HFFc6 (cell line): ENCODE results near the gene REN. TPM values are rescaled to one million over a fixed set of nuclear protein-coding genes. Genes with fewer than 3 reads are reported as not detected.

Experiments used
- DNase-seq: peaks from one replicate; pipeline ENCODE4 v3.0.0-alpha.2; 2018
- H3K27ac Mint-ChIP-seq: 2 replicates; pipeline ENCODE4 v1.8.0; 2020; ENCODE audit warnings: mild to moderate bottlenecking, mixed read lengths
- H3K27me3 Mint-ChIP-seq: 2 replicates; pipeline ENCODE4 v1.8.0; 2021; ENCODE audit warnings: mild to moderate bottlenecking, moderate library complexity, mixed read lengths; ENCODE audit not compliant: insufficient read depth
- H3K36me3 Mint-ChIP-seq: 2 replicates; pipeline ENCODE4 v1.8.0; 2021; ENCODE audit warnings: low read depth, mixed read lengths
- H3K4me1 Mint-ChIP-seq: 2 replicates; pipeline ENCODE4 v1.8.0; 2020; ENCODE audit warnings: low read depth, mixed read lengths
- H3K4me3 Mint-ChIP-seq: 2 replicates; pipeline ENCODE4 v1.8.0; 2020; ENCODE audit warnings: mild to moderate bottlenecking, moderate library complexity, mixed read lengths
- H3K9me3 Mint-ChIP-seq: 2 replicates; pipeline ENCODE4 v1.8.0; 2020; ENCODE audit warnings: mild to moderate bottlenecking, mixed read lengths
- total RNA-seq, 6 experiments: library from RNA; stranded (reverse); fragmentation: NEBNext Ultra II Directional; extraction: Animal tissue kit (Norgen Biotek cat#: 25700); gene quantifications; 2 replicates in 1 of 6; 3 replicates in 5 of 6; pipeline ENCODE4 v1.2.3, GENCODE V29; 2021
- TF ChIP-seq, protein P1 (sequence below): fragments of 200-600 bp; sonication (generic); IDR thresholded peaks from 2 replicates; pipeline ENCODE4 v1.5.0; 2021; ENCODE audit warnings: antibody characterized with exemption, mild to moderate bottlenecking

Gene REN
- total RNA-seq, 6 experiments from 2014 or later: 0.17 to 0.39 (median 0.34) TPM; not detected in 1

DNA sequence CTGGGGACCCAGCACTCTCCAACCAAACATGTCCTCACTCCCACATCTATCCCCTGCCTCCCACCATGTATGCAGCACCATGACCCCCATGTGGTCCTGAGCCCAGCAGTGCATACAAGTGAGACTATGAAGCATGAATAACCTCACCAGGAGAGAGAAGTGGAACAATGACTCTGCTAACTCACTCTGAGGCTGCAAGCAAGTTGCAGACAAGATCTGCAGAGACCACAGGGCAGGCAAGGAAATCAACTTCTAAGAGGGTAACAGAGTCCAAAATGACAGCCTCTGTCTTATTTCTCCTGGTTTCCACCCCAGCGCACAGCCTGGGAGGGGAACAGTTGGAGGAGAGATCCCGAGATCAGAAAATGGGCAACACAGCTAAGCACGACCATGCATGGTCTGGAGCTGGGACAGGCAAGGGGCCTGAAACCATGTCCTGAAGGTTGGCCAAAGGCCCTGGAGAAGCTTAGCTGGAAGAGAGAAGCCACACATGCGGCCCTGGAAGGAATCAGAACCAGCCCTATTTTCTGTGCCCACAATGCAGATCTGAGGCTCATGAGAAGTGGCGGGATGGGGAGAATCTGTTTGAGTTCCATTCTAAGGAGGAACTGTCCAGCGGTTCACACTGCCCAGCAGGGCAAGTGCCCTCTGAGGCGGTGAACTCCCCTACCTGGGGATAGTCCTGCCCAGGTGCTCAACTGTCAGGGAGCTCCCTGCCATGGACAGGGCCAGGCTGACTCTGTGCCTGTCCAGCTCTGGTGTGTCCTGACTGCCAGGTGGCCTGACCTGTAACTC, 12.5 kb upstream of the REN start:
- DNase-seq: no peak
- Mint-ChIP-seq H3K4me3 (no peak overlapping the region), H3K27ac (no peak overlapping the region), H3K27me3 (peaks cover 2% of the 10 kb centered on the region), H3K36me3 (no peaks in the 10 kb centered on the region), H3K9me3 (no peaks in the 10 kb centered on the region), H3K4me1 (no peaks in the 10 kb centered on the region; the same call in 1 of the 2 replicates)
- TF ChIP-seq, protein P1, sequence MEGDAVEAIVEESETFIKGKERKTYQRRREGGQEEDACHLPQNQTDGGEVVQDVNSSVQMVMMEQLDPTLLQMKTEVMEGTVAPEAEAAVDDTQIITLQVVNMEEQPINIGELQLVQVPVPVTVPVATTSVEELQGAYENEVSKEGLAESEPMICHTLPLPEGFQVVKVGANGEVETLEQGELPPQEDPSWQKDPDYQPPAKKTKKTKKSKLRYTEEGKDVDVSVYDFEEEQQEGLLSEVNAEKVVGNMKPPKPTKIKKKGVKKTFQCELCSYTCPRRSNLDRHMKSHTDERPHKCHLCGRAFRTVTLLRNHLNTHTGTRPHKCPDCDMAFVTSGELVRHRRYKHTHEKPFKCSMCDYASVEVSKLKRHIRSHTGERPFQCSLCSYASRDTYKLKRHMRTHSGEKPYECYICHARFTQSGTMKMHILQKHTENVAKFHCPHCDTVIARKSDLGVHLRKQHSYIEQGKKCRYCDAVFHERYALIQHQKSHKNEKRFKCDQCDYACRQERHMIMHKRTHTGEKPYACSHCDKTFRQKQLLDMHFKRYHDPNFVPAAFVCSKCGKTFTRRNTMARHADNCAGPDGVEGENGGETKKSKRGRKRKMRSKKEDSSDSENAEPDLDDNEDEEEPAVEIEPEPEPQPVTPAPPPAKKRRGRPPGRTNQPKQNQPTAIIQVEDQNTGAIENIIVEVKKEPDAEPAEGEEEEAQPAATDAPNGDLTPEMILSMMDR: no peak

DNA sequence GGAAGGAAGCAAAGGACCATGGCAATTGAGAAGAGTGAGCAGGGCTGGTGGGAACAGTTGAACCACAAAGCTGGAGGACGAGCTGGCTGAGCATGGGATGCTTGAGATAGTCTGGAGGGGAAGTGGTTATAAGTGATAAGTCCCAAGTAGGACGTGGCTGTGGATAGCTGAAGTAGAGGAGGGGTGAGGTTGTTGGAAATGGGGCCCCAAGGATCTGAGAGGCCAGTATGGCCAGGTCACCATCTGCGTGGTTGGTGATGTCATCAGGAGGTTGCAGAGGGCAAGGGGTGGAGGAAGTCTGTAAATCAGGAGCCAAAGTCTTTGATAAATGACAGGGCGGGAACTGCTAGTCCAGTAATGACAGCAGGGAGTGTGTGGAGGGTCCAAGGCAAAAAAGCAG, 11.0 kb upstream of the REN start:
- no peak for DNase-seq
- no peak overlapping the region for H3K4me3 Mint-ChIP-seq

DNA sequence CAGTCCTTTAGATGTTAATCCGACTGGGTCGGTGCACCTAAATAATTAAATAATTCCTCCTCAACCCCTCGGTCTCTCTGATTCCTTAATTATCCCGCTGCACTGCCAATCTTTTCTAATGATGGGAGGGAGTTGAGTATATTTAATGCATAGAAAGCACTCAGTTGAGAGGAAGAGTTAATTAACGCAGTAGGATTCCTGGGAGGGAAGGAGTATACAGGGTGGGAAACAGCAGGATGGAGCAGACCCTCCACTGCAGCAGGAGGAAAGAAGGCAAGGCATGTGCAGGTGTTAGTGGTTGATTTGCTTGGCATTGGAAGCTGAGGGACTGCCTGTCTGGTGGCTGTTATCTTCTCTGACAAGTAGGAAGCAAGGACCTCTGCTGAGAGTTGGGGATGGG, 9.9 kb upstream of the REN start:
- DNase-seq: no peak
- TF ChIP-seq, protein P1: no peak
- H3K27ac Mint-ChIP-seq: no peak overlapping the region
- H3K36me3 Mint-ChIP-seq: no peaks in the 10 kb centered on the region
- H3K4me1 Mint-ChIP-seq: peaks cover 26% of the 10 kb centered on the region
- H3K9me3 Mint-ChIP-seq: peaks cover 4% of the 10 kb centered on the region
- no peak overlapping the region for H3K4me3 Mint-ChIP-seq
- peaks cover 2% of the 10 kb centered on the region; the same call in 1 of the 2 replicates for H3K27me3 Mint-ChIP-seq

More for the DNA sequence above, 11.0 kb upstream of the REN start:
- peaks cover 2% of the 10 kb centered on the region for H3K27me3 Mint-ChIP-seq
- peaks cover 15% of the 10 kb centered on the region for H3K4me1 Mint-ChIP-seq
- no peaks in the 10 kb centered on the region for H3K9me3 Mint-ChIP-seq
- H3K36me3 Mint-ChIP-seq: no peaks in the 10 kb centered on the region
- H3K27ac Mint-ChIP-seq: no peak overlapping the region
- TF ChIP-seq, protein P1: no peak

DNA sequence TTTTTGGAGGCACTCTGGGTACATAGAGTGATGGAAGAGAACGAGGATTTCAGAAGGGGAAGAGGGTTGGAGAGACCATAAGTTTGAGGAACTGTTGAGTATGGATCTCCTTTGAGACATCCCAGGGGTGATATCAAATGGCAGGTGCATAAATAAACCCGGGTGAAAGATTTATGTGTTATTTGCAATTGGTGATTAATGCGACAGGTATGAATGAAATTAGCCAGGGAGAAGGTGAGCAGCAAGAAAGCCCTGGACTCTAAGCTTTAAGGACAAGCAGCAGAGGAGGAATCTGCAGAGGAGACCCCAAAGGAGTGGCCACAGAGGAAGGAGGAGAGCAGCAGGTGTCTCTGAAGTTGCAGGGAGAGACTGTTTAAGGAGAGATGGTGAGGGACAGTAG, 8.8 kb upstream of the REN start:
- DNase-seq: no peak
- TF ChIP-seq, protein P1: no peak
- H3K4me3 Mint-ChIP-seq: no peak overlapping the region
- H3K9me3 Mint-ChIP-seq: peaks cover 13% of the 10 kb centered on the region
- peaks cover 32% of the 10 kb centered on the region for H3K4me1 Mint-ChIP-seq
- peaks cover 2% of the 10 kb centered on the region; the same call in 1 of the 2 replicates for H3K27me3 Mint-ChIP-seq
- H3K27ac Mint-ChIP-seq: no peak overlapping the region
- H3K36me3 Mint-ChIP-seq: peaks cover 10% of the 10 kb centered on the region; the same call in 1 of the 2 replicates

DNA sequence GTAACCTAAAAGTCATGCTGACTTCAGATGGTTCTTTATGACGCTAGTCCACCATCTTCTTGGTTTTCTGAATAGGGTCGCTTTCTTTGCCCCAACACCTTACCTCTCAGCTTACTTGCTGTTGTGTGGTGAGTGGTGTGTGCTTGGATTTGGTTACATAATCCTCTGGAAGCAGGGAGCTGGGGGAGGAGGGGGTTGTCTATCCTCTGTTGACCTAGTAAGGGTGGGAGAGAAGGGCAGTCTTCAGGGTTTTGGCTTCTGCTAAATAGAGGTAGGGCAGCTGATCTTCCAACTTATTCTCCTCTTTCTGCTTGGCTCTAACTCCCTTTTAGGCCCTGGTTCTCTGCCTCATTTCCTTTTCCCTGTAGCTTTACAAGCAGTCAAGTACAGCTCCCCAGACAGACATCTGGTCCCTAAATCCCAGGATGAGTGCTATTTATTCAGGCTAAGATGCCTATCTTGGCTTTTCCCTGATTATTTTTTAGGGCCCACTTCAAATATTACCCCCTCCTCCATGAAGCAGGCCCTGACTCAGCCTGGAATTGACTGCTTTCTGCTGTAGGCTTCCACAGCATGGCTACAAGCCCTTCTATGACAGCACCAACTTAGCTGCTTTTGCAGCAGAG, 6.4 kb upstream of the REN start:
- Mint-ChIP-seq H3K4me1 (peaks cover 32% of the 10 kb centered on the region), H3K4me3 (no peak overlapping the region), H3K27me3 (no peaks in the 10 kb centered on the region), H3K9me3 (peaks cover 17% of the 10 kb centered on the region), H3K36me3 (peaks cover 18% of the 10 kb centered on the region; the same call in 1 of the 2 replicates), H3K27ac (peak overlapping the region; percentile 83)
- TF ChIP-seq, protein P1: no peak
- DNase-seq: no peak
